Measurements from ENCODE around the gene CDKN2AIPNL. TPM values are rescaled to one million over a fixed set of nuclear protein-coding genes. Genes with fewer than 3 reads are reported as not detected.
A peak's percentile ranks its signal among the peaks of the same experiment; 100 is the strongest.

Gene CDKN2AIPNL
- total and polyA plus RNA-seq, 2 of the 13 experiments (the other 11 are each of a cell fraction or from before 2014, with no cell fraction given) = 17.4 to 46.5 TPM

GRCh38 chr5:134370871-134371833, 40.5 kb downstream of the CDKN2AIPNL start, which contains the start of gene UBE2B (continued):
- TF ChIP-seq CENPBD1 (CRISPR knock-in tag; IDR thresholded peaks at IDR 0.05; ENCODE audit: borderline replicate concordance, low read depth) = 0 out of 2 replicates have a peak, but pooled peaks have one; percentile 75

- Histone ChIP-seq H2AFZ (ENCODE audit: low read length) (peak overlapping the region; percentile 55), H3K27me3 (ENCODE audit: control insufficient read depth in 1 of 2, insufficient read depth in 2 of 2, low read length in 2 of 2) (no peaks in the 10 kb centered on the region; a peak in 1 of 5 replicates), H3K4me3 (replicated peaks in 1 of 3; ENCODE audit: insufficient read depth in 1 of 3, low read depth in 2 of 3, low read length in 3 of 3) (peak overlapping the region; percentile 47 to 99 (median 98)), H3K9ac (ENCODE audit: insufficient read depth, low read depth, low read length) (peak overlapping the region; percentile 100), H3K4me1 (ENCODE audit: insufficient read depth, low read length) (peaks cover 52% of the 10 kb centered on the region), H4K20me1 (ENCODE audit: insufficient read depth, low read length) (peaks cover 31% of the 10 kb centered on the region), H3K9me3 (ENCODE audit: low read length) (no peaks in the 10 kb centered on the region), H3K36me3 (replicated peaks in 1 of 2; ENCODE audit: control insufficient read depth in 1 of 2, insufficient read depth in 2 of 2, low read length in 2 of 2) (peaks cover 0 to 9% of the 10 kb centered on the region in 2 experiments; a peak in 1 of 5 replicates), H3K4me2 (ENCODE audit: low read depth, low read length) (peak overlapping the region; percentile 76), H3K27ac (ENCODE audit: extremely low read length, insufficient read depth, low read length) (peak overlapping the region; percentile 99), H3K79me2 (ENCODE audit: insufficient read depth, low read length) (peaks cover 51% of the 10 kb centered on the region)
- FAIRE-seq (no peak), DNase-seq (ENCODE audit: low spot score) (no peak), ATAC-seq (no peak)
- WGBS (ENCODE audit: low lambda C conversion rate) = 27% methylated on average over 5 of the region's 5 CpGs
- intact Hi-C loops (cut with micrococcal nuclease; ENCODE audit: unreplicated experiment) = loop anchor here (5.0 kb wide), 1 partner anchor 42 kb away; the partner anchor contains the start of gene CDKN2AIPNL
- TSS peak; percentile 80 for BruUV-seq (replicated peaks)
- ChIA-PET CTCF (ENCODE audit: low intra/inter-chr PET ratio, low total read pairs) (no interaction called here), POLR2A (interaction anchor here (1.2 to 1.8 kb wide), 3 partner anchors 45 to 133 kb away, joined by 4 to 6 read pairs (median 5); no protein-coding TSS in a partner anchor)
- in situ Hi-C loops (cut with HindIII; ENCODE audit: extremely low pct_ligation_motif_present, low pct_unique_long_range_greater_than_20kb) = no loop called here
- TF ChIP-seq FOXC1 (CRISPR knock-in tag; IDR thresholded peaks at IDR 0.05; ENCODE audit: borderline replicate concordance) (no peak), WIZ (CRISPR knock-in tag; IDR thresholded peaks at IDR 0.05) (0 out of 2 replicates have a peak, but pooled peaks have one; percentile 27), HNF4G (IDR thresholded peaks at IDR 0.05; ENCODE audit: borderline replicate concordance, low read depth, low read length) (no peak), HNF4G (CRISPR knock-in tag; IDR thresholded peaks at IDR 0.05; ENCODE audit: borderline replicate concordance, low read depth) (0 out of 2 replicates have a peak, but pooled peaks have one; percentile 6), THAP11 (CRISPR knock-in tag; IDR thresholded peaks at IDR 0.05) (no peak)
Observed at GRCh38 chr5:134370311-134370870, 41.3 kb downstream of the CDKN2AIPNL start.

Measured in HepG2 (cell line).